ENCODE measurements around the gene IQGAP2.
"Not testable (repeated sequence)": the region's sequence is repeated elsewhere in the genome, so short reads cannot be mapped to it uniquely, and the experiment has no call there.

The IQGAP2 gene

GRCh38 chr5:76499507-76500161 lies 96.5 kb downstream of the IQGAP2 start:
- no peak for DNase-seq (ENCODE audit: low read depth in 3 of 3)

- no peak for DNase-seq (ENCODE audit: low read depth in 3 of 3)
Observed at GRCh38 chr5:76500633-76501393, 97.7 kb downstream of the IQGAP2 start.

- DNase-seq (ENCODE audit: low read depth in 3 of 3) = no peak
Observed at GRCh38 chr5:76503929-76504328, 100.8 kb downstream of the IQGAP2 start.

GRCh38 chr5:76504901-76505564 lies 101.9 kb downstream of the IQGAP2 start:
- DNase-seq (ENCODE audit: low read depth in 3 of 3) = no peak

- no peak for DNase-seq (ENCODE audit: low read depth in 3 of 3)
Observed at GRCh38 chr5:76513476-76513875, 110.4 kb downstream of the IQGAP2 start.

- no peak for DNase-seq (ENCODE audit: low read depth in 3 of 3)
Observed at GRCh38 chr5:76514292-76514691, 111.2 kb downstream of the IQGAP2 start.

GRCh38 chr5:76514713-76515112 lies 111.6 kb downstream of the IQGAP2 start:
- no peak for DNase-seq (ENCODE audit: low read depth in 3 of 3)

- DNase-seq (ENCODE audit: low read depth in 3 of 3) = no peak
Observed at GRCh38 chr5:76517334-76517733, 114.2 kb downstream of the IQGAP2 start.

GRCh38 chr5:76518246-76518645 lies 115.2 kb downstream of the IQGAP2 start:
- not testable (repeated sequence) for DNase-seq (ENCODE audit: low read depth in 3 of 3)

- no peak for DNase-seq (ENCODE audit: low read depth in 3 of 3)
Observed at GRCh38 chr5:76521240-76521758, 118.2 kb downstream of the IQGAP2 start.

GRCh38 chr5:76522103-76522935 lies 119.2 kb downstream of the IQGAP2 start:
- DNase-seq (ENCODE audit: low read depth in 3 of 3) = no peak

- DNase-seq (ENCODE audit: low read depth in 3 of 3) = no peak
Observed at GRCh38 chr5:76524101-76524835, 121.2 kb downstream of the IQGAP2 start.

- no peak for DNase-seq (ENCODE audit: low read depth in 3 of 3)
Observed at GRCh38 chr5:76524868-76525267, 121.8 kb downstream of the IQGAP2 start.

- no peak for DNase-seq (ENCODE audit: low read depth in 3 of 3)
Observed at GRCh38 chr5:76525956-76526355, 122.9 kb downstream of the IQGAP2 start.

GRCh38 chr5:76526950-76527583 lies 124.0 kb downstream of the IQGAP2 start:
- no peak for DNase-seq (ENCODE audit: low read depth in 3 of 3)

- DNase-seq (ENCODE audit: low read depth in 3 of 3) = no peak
Observed at GRCh38 chr5:76527685-76528161, 124.6 kb downstream of the IQGAP2 start.

- DNase-seq (ENCODE audit: low read depth in 3 of 3) = no peak
Observed at GRCh38 chr5:76528547-76529331, 125.7 kb downstream of the IQGAP2 start.

GRCh38 chr5:76529464-76530344 lies 126.6 kb downstream of the IQGAP2 start:
- DNase-seq (ENCODE audit: low read depth in 3 of 3) = no peak

- DNase-seq (ENCODE audit: low read depth in 3 of 3) = no peak
Observed at GRCh38 chr5:76532052-76532451, 129.0 kb downstream of the IQGAP2 start.

Measured in stimulated activated CD4-positive, alpha-beta T cell treated with anti-CD3 and anti-CD28 coated beads, TNF-alpha, amount 100 ng/mL, for 24 hours (primary cell).